Brain microvascular endothelial cell (primary cell): Measurements from ENCODE around the gene PCGF3.
"Not testable (repeated sequence)": the region's sequence is repeated elsewhere in the genome, so short reads cannot be mapped to it uniquely, and the experiment has no call there.

Experiments
- DNase-seq: peaks from one replicate; pipeline ENCODE4 v3.0.0-alpha.2; 2020
- H3K27ac ChIP-seq: fragments of 250-450 bp; sonication (Bioruptor Pico); 2 replicates; pipeline ENCODE4 v1.5.1; 2020; ENCODE audit warnings: mild to moderate bottlenecking, moderate library complexity
- H3K27me3 ChIP-seq: fragments of 250-450 bp; sonication (Bioruptor Pico); replicated peaks from 2 replicates; pipeline ENCODE4 v1.5.1; 2020; ENCODE audit warnings: mild to moderate bottlenecking
- H3K36me3 ChIP-seq: fragments of 250-450 bp; sonication (Bioruptor Pico); replicated peaks from 2 replicates; pipeline ENCODE4 v1.5.1; 2020; ENCODE audit warnings: mild to moderate bottlenecking
- H3K4me3 ChIP-seq: 2 replicates; pipeline ENCODE4 v1.5.1; 2011; ENCODE audit warnings: low read depth, mild to moderate bottlenecking, control low read depth, low read length, moderate library complexity
- CTCF ChIP-seq: IDR thresholded peaks from 2 replicates; pipeline ENCODE4 v1.5.1; 2011; ENCODE audit warnings: low read depth, mild to moderate bottlenecking, moderate library complexity, low read length, control low read depth, inconsistent platforms; ENCODE audit errors: missing control alignments
- in situ Hi-C: cut with HindIII; loops from 2 replicates; pipeline ENCODE4 v1.10.0; 2017; ENCODE audit warnings: low sequenced_read_pairs, low pct_ligation_motif_present

PCGF3 gene

GRCh38 chr4:779555-779954 lies 73.9 kb downstream of the PCGF3 start:
- DNase-seq: no peak
- in situ Hi-C loops: no loop called here

GRCh38 chr4:780255-780654 lies 74.6 kb downstream of the PCGF3 start:
- DNase-seq, H3K27ac ChIP-seq, H3K27me3 ChIP-seq, in situ Hi-C loops: not testable (repeated sequence)
- H3K4me3 ChIP-seq: peak overlapping the region; percentile 91
- H3K36me3 ChIP-seq: peaks cover 32% of the 10 kb centered on the region

More at GRCh38 chr4:779555-779954, 73.9 kb downstream of the PCGF3 start:
- Histone ChIP-seq H3K27ac (no peak overlapping the region), H3K27me3 (no peaks in the 10 kb centered on the region), H3K4me3 (peak overlapping the region; percentile 9), H3K36me3 (peaks cover 39% of the 10 kb centered on the region)
- TF ChIP-seq CTCF: no peak

GRCh38 chr4:780716-781492 lies 75.3 kb downstream of the PCGF3 start:
- DNase-seq: no peak
- no peak for TF ChIP-seq CTCF
- H3K36me3 ChIP-seq: peaks cover 25% of the 10 kb centered on the region
- peaks cover 10% of the 10 kb centered on the region for H3K27me3 ChIP-seq
- peak overlapping the region; percentile 91 for H3K4me3 ChIP-seq
- peak overlapping the region; percentile 88 for H3K27ac ChIP-seq
- in situ Hi-C loops: no loop called here

- H3K4me3 ChIP-seq: peak overlapping the region; percentile 91
- peaks cover 22% of the 10 kb centered on the region for H3K36me3 ChIP-seq
- H3K27ac ChIP-seq: peak overlapping the region; percentile 88
- no peak for TF ChIP-seq CTCF
- H3K27me3 ChIP-seq: peaks cover 17% of the 10 kb centered on the region
- DNase-seq: peak; percentile 98
- in situ Hi-C loops: no loop called here
These were observed 76.0 kb downstream of the PCGF3 start for GRCh38 chr4:781493-782216.

GRCh38 chr4:784401-785331 lies 79.0 kb downstream of the PCGF3 start:
- H3K27ac ChIP-seq: no peak overlapping the region
- H3K4me3 ChIP-seq: no peak overlapping the region
- DNase-seq: no peak
- TF ChIP-seq CTCF: no peak
- in situ Hi-C loops: no loop called here
- H3K27me3 ChIP-seq: peaks cover 26% of the 10 kb centered on the region
- peaks cover 3% of the 10 kb centered on the region for H3K36me3 ChIP-seq
